Thyroid gland (tissue), 4 donors: ENCODE results near the gene CCSER1.

Experiments used
- POLR2A ChIP-seq, 2 donors: fragments of 450-650 bp; IDR thresholded peaks; one replicate each; pipeline ENCODE4 v1.6.1; 2017; ENCODE audit warnings: antibody characterized with exemption in 2 of 2, mild to moderate bottlenecking in 2 of 2, moderate library complexity in 1 of 2
- TF ChIP-seq, protein P1 (sequence below), 6 experiments: fragments of 200-600 bp in 3 of 6; fragments of 450-650 bp in 3 of 6; sonication (generic) in 3 of 6; IDR thresholded peaks; one replicate each; pipeline ENCODE4 v1.5.1; 2016 to 2019; ENCODE audit warnings: antibody characterized with exemption in 6 of 6, mild to moderate bottlenecking in 2 of 6, inconsistent platforms in 1 of 6, moderate library complexity in 1 of 6

DNA sequence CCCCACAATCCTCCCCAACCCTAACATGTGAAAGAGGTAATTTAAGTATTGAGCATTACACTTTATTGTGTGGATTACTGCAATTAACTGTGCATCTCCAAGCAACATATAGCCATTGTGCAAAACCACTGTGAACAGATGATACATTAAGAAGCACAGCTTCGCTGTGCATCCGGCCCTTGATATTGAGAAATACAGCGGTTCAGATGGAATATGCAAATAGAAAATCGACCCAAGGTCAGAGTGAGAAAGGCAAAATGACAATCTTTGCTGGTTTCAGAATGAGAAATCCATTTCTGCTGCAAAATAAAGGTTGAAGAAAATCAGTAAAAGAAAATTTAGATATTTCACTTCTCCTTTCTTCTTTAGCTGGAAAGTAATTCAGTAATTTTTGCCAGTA lies 1370.7 kb downstream of the CCSER1 start:
- TF ChIP-seq, protein P1, sequence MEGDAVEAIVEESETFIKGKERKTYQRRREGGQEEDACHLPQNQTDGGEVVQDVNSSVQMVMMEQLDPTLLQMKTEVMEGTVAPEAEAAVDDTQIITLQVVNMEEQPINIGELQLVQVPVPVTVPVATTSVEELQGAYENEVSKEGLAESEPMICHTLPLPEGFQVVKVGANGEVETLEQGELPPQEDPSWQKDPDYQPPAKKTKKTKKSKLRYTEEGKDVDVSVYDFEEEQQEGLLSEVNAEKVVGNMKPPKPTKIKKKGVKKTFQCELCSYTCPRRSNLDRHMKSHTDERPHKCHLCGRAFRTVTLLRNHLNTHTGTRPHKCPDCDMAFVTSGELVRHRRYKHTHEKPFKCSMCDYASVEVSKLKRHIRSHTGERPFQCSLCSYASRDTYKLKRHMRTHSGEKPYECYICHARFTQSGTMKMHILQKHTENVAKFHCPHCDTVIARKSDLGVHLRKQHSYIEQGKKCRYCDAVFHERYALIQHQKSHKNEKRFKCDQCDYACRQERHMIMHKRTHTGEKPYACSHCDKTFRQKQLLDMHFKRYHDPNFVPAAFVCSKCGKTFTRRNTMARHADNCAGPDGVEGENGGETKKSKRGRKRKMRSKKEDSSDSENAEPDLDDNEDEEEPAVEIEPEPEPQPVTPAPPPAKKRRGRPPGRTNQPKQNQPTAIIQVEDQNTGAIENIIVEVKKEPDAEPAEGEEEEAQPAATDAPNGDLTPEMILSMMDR (IDR thresholded peaks at IDR 0.05), result no peak
- no peak for TF ChIP-seq POLR2A (IDR thresholded peaks at IDR 0.05)
